ENCODE data around the gene FGF1.

Gene FGF1

GRCh38 chr5:142685418-142686209 is at the start of gene FGF1:
Gene FGF1 (minus strand): TSS chr5:142686090. CDS start chr5:142614127, 71,963 bp downstream.
- no peak for DNase-seq (ENCODE audit: low read depth in 2 of 2)

DNA sequence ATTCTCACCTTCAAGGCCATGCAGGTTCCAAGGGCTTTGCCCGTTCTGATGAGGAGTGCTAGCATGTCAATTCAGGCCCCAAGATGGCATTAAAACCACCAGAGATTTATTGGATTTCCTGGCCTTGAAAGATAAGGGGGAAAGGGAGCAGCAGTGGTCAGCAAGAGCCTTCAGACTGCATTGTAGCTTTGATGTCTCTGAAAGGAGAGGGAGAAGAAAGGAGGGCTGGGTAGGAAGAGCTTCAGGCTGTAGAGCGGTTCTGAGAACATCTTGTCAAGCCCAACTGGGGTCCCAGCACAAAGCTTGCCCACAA is 41.8 kb upstream of the FGF1 start:
- no peak for DNase-seq (ENCODE audit: low read depth in 2 of 2)

DNA sequence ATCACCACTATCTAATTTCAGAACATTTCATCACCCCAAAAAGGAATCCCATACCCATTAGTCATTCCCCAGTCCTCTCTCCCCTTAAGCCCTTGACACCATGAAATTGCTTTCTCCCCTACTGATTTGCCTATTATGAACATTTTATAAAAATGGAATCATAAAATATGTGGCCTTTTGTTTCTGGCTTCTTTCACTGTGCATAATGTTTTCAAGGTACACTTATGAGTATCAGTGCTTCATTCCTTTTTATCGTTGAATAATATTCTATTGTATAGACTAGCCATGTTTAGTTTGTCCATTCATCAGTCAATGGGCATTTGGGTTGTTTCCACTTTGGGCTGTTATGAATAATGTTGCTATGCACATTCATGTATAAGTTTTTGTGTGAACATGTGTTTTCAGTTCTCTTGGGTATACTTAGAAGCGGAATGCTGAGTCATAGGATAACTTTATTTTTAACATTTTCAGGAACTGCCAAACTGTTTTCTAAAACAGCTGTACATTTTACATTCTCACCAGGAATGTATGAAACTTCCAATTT is 40.4 kb upstream of the FGF1 start:
- DNase-seq (ENCODE audit: low read depth in 2 of 2): no peak

DNA sequence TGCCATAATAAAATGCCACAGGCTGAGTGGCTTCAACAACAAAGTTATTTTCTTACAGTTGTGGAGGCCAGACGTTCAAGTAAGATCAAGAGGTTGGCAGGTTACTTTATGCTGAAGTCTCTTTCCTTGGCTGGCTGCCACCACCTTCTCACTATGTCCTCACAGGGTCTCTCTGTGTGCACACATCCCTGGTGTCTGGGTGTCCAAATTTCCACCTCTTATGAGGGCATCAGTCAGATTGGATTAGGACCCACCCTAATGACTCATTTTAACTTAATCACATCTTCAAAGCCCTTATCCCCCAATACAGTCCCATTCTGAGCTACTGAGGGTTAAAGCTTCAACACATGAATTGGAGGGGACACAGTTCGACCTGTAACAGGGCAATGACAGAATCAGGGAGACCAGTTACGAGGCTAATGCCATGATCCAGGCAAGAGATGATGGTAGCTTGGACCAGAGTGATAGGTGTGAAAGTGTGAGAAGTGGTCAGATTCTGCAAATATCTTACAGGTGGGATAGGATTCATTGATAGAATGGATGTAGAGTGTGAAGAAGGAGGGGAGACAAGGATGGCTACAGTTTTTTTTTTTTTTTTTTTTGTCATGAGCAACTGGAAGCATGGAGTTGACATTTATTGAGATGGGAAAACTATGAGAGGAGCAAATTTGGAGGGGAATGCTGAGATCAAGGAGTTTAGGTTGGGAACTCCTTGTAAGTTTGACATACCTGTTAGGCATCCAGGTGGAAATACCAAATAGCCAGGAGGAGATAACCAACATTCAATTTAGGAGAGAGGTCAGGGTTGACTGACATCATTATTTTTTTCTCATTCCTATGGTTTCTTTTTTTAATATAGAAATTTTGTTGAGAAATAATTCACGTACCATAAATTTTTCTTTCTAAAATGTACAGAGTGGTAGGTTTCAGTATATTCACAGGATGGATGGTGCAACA is 39.6 kb upstream of the FGF1 start:
- no peak for DNase-seq (ENCODE audit: low read depth in 2 of 2)

- DNase-seq (ENCODE audit: low read depth in 2 of 2): no peak
These were observed 38.9 kb upstream of the FGF1 start for GRCh38 chr5:142724821-142725220.

- no peak for DNase-seq (ENCODE audit: low read depth in 2 of 2)
These were observed 37.0 kb upstream of the FGF1 start for GRCh38 chr5:142722896-142723295.

GRCh38 chr5:142722146-142722545 is 36.3 kb upstream of the FGF1 start:
- DNase-seq (ENCODE audit: low read depth in 2 of 2): no peak

- no peak for DNase-seq (ENCODE audit: low read depth in 2 of 2)
These were observed 34.9 kb upstream of the FGF1 start for GRCh38 chr5:142720641-142721271.

GRCh38 chr5:142719836-142720370 is 34.0 kb upstream of the FGF1 start:
- DNase-seq (ENCODE audit: low read depth in 2 of 2): no peak

GRCh38 chr5:142717582-142718215 is 31.8 kb upstream of the FGF1 start:
- no peak for DNase-seq (ENCODE audit: low read depth in 2 of 2)

DNA sequence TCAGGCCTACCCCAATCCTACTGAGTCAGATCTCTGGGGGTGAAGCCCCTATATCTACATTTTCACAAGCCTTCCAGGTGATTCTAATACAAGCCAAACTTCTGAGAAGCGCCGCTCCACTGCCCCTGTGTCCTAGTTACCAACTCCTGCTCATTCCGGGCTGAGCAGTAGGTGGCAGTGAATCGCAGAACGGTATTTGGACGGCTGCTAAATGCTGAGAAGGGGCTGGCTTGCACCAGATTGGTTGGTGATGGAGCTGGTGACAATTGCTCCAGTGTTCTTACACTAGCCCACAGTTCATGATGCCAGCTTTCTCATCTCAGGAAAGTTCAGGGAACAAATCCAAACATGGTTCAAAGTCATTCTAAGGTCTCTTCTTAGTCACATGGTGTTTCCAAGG is 31.1 kb upstream of the FGF1 start:
- DNase-seq (ENCODE audit: low read depth in 2 of 2): peak; percentile 6 to 22

GRCh38 chr5:142715291-142715690 is 29.4 kb upstream of the FGF1 start:
- no peak for DNase-seq (ENCODE audit: low read depth in 2 of 2)

- peak; percentile 77 to 80 for DNase-seq (ENCODE audit: low read depth in 2 of 2)
These were observed 27.3 kb upstream of the FGF1 start for GRCh38 chr5:142713121-142713706.

- DNase-seq (ENCODE audit: low read depth in 2 of 2): no peak
These were observed 17.3 kb upstream of the FGF1 start for GRCh38 chr5:142703153-142703552.

- no peak for DNase-seq (ENCODE audit: low read depth in 2 of 2)
These were observed 15.9 kb upstream of the FGF1 start for GRCh38 chr5:142701673-142702311.

GRCh38 chr5:142700566-142700965 is 14.7 kb upstream of the FGF1 start:
- DNase-seq (ENCODE audit: low read depth in 2 of 2): no peak

- DNase-seq (ENCODE audit: low read depth in 2 of 2): peak; percentile 68 to 78
These were observed 13.4 kb upstream of the FGF1 start for GRCh38 chr5:142699184-142699720.

DNA sequence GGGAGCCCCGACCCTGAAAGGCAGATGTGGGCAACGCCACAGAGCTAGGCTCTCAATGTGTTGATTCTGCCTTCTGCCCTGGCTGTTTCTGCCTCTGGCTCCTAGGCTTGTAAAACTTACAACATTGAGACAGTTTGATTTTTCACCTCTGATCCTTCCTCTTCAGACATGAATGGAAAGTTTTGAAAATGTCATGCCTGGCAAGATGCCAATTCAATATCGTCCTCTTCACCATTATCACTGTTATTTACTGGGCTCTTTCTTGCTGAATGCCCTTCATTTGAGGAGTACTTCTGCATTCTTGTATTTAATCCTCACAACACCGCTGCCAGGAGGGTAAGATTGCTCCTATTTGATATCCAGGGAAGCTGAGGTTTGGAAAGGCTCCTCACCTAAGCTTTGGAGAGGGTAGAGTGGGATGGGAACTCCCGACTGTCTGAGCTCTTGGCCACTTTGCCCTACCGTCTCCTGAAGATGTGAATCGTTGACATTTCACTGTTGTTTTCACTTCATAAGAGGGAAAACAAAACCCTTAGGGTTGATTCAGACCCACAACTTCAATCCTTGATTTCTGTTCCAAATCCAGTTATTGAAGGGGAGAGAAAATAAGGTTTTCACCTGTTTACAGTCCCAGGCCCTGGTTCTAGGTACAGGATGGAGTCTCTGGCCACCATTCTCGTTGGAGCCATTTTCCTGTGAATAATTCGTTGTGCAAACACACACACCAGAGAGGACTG is 12.7 kb upstream of the FGF1 start:
- DNase-seq (ENCODE audit: low read depth in 2 of 2): no peak
